B cell (primary cell): ENCODE data around the gene COL4A5.

Source experiments
- EZH2 ChIP-seq: IDR thresholded peaks from 2 replicates; pipeline ENCODE4 v1.6.1; 2012; ENCODE audit warnings: borderline replicate concordance, low read depth, mild to moderate bottlenecking, moderate library complexity, low read length; ENCODE audit not compliant: insufficient read depth, poor library complexity, severe bottlenecking
- TF ChIP-seq, protein P1 (sequence below): fragments of 200-600 bp; IDR thresholded peaks from one replicate; pipeline ENCODE4 v1.8.0; 2022; ENCODE audit warnings: antibody characterized with exemption, mild to moderate bottlenecking

DNA sequence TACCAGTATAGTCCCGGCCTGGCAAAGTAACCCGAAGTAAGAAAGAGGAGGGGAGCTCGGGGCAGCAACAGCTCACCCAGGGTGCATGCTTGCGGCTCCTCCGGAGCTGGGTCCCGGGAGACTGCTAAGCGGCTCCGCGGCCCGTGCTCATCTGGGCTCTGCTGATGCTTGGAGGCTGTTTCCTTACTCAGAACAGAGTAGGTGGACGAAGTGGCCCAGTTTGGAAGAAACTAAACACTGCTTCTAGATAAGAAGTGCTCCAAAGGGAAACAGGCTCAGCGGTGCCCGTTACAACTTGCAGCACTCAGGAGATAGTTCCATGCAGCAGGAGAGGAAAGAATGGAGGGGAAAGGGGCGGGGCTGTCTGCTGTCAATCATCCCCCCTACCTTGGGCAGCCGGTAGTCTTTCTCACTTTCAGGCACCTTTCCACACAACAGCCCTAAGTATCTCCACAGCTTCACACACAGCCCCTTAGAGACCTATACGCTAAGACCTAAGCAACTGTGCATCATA, 1.5 kb upstream of the COL4A5 start, which contains the start of gene COL4A6:
- TF ChIP-seq EZH2, result no peak
- TF ChIP-seq, protein P1, sequence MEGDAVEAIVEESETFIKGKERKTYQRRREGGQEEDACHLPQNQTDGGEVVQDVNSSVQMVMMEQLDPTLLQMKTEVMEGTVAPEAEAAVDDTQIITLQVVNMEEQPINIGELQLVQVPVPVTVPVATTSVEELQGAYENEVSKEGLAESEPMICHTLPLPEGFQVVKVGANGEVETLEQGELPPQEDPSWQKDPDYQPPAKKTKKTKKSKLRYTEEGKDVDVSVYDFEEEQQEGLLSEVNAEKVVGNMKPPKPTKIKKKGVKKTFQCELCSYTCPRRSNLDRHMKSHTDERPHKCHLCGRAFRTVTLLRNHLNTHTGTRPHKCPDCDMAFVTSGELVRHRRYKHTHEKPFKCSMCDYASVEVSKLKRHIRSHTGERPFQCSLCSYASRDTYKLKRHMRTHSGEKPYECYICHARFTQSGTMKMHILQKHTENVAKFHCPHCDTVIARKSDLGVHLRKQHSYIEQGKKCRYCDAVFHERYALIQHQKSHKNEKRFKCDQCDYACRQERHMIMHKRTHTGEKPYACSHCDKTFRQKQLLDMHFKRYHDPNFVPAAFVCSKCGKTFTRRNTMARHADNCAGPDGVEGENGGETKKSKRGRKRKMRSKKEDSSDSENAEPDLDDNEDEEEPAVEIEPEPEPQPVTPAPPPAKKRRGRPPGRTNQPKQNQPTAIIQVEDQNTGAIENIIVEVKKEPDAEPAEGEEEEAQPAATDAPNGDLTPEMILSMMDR, result no peak
